Fibroblast of skin of right quadriceps (primary cell): ENCODE results near the gene GNA15.
"Not testable (repeated sequence)": the region's sequence is repeated elsewhere in the genome, so short reads cannot be mapped to it uniquely, and the experiment has no call there.

ENCODE experiments used
- DNase-seq: peaks from one replicate; pipeline ENCODE4 v3.0.0-alpha.2; 2013

Gene GNA15

DNA sequence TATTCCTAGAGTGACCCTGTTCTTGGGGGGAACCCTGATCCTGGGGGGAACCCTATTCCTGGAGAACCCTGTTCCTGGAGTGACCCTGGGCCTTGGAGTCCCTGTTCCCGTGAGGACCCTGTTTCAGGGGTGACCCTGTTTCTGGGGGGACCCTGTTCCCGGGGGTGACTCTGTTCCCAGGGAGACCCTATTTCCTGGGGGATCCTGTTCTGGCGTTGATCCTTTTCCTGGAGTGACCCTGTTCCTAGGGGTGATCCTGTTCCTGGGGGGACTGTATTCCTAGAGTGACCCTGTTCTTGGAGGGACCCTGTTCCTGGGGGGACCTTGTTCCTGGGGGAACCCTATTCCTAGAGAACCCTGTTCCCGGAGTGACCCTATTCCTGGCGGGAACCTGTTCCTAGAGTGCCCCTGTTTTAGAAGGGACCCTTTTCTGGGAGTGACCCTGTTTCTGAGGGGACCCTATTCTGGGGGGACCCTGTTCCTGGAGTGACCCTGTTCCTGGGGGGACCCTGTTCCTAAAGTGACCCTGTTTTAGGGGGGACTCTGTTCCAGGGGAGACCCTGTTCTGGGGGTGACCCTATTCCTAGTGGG is 15.0 kb downstream of the GNA15 start:
- no peak for DNase-seq

DNA sequence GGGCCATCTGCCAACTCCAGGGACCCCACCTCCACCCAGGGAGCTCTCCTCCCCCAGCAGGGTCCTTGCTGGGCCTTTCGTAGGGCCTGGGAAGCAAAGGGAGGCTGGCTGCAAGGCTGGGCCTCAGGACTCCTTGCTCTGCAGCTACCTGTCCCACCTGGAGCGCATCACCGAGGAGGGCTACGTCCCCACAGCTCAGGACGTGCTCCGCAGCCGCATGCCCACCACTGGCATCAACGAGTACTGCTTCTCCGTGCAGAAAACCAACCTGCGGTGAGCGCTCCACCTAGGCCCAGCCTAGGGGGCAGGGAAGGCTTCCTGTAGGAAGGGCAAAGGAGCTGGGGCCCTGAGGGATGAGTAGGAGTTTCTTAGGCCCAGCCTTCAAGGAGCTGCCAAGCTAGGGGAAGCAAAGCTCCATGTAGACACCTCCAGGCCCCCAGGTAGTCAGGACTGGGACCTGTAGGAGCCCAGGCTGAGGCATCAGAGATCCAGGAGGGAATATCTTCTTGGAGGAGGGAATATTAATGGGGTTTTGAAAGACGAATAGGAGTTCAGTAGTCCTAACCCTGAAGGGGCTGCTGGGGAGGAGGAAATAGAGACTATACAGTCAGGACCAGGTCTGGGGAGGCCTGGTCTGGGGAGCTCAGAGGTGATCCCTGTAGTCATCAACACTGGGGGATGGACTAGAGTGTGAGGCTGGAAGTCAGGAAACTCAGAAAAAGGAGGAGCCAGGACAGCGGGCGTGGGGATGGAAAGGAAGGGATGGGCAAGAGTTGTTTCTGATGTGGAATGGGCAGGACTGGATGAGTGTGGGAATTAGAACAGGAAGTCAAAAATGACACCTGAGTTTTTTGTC is 16.0 kb downstream of the GNA15 start:
- DNase-seq: no peak

DNA sequence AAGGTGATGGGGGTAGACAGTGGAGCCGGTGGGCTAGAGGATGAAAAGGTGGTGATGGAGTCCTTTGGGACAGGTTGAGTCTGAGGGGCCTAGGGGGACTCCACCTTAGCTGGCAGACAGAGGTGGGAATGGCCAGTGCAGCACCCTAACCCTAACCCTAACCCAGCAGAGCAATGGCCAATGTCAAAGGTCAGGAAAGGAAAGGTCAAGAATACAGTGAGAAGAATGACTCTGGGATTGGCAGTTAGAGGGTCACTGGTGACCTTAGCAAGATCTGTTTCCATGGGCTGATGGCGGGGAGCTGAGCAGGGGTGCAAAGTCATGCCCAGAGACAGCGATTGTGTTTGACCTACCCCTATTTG is 16.6 kb downstream of the GNA15 start:
- DNase-seq: no peak

DNA sequence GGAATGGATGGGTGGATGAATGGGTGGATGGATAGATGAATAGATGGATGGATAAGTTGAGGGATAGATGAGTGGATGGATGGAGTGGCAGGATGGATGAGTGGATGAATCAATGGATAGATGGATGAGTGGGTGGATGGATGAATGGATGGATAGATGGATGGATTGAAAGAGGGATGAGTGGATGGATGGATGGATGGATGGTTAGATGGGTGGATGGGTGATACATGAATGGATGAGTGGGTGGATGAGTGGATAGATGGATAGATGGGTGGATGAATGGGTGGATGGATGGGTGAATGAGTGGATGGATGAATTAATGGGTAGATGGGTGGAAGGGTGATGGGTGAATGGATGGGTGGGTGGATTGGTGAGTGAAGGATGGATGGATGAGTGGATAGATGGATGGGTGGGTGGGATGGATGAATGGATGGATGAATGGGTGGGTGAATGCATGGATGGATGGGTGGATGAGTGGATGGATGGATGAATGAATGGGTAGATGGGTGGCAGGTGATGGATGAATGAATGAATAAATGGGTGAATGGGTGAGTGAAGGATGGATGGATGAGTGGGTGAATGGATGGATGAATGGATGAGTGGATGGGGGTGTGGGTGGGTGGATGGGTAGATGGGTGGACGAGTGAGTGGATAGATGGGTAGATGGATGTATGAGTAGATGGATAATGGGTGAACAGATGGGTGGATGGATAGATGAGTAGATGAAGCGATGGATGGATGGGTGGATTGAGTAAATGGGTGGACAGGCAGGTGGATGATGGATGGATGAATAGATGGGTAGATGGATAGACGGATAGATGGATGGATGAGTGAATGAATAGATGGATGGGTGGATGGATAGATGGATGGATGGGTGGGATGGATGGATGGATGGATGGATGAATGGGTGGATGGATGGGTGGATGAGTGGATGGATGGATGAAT is 17.7 kb downstream of the GNA15 start:
- DNase-seq: no peak

DNA sequence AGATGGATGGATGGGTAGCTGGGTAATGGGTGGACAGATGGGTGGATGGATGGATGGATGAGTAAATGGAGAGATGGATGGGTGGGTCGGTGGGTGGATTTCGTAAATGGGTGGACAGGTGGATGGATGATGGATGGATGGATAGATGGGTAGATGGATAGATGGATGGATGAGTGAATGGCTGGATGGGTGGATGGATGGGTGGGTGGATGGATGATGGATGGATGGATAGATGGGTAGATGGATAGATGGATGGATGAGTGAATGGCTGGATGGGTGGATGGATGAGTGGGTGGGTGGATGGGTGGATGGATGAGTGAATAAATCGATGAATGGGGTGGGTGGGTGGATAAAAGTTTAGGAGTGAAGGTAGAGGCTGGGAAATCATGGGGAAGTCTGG is 18.6 kb downstream of the GNA15 start:
- not testable (repeated sequence) for DNase-seq

DNA sequence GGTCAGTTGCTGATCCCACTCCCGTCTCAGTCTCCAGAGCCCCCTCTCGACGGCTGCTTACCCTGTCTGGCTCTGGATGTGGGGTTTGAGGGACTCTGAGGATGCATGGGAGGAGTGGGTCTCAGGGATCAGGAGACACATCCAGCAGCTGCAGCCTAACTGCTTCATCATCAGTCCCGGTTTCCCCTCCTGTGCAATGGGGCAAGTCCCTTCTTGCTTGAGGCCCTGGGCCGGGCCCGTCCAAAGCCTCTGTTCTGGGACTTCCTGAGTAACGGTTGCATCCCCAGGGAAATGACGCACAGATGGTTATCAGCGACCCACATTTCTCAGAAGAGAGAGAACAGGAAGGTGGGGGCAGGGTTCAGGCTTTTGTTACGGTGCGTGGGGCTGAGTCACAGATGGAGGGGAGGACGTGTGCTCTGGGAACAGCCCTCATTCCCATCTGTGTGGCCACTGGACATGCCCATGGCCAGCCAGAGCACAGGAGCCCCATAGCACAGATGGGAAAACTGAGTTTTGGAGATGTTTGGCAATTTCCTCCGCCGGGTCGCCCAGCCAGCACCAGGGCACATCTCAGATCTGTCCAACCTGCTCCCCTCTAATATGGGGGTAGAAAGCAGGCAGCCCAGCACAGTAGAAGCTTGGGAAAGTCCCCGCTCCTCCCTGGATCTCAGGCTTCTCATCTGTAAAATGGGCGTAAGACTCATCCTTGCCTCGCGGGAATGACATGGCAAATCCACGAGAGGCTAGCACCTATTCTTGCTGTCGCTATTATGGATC is 19.3 kb downstream of the GNA15 start:
- DNase-seq: peak; percentile 100

DNA sequence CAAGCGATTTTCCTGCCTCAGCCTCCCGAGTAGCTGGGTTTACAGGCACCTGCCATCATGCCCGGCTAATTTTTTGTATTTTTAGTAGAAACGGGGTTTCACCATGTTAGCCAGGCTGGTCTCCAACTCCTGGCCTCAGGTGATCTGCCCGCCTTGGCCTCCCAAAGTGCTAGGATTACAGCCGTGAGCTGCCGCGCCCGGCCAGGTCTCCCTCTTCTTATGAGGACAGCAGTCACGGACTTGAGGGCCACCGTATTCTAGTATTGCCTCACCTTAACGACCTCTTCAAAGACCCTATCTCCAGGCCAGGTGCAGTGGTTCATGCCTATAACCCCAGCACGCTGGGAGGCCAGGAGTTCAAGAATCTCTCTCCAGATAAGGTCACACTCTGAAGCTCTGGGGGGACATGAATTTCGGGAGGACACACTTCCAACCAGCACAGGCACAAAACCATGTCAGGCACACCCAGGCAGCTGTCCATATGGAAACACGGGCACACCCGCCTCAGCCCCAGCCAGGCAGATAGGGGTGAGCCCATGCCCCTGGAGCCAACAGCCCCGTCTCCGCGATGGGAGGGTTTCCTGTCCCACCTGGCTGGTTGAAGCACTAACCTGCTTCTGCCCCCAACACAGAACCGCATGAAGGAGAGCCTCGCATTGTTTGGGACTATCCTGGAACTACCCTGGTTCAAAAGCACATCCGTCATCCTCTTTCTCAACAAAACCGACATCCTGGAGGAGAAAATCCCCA is 21.4 kb downstream of the GNA15 start:
- DNase-seq: no peak

DNA sequence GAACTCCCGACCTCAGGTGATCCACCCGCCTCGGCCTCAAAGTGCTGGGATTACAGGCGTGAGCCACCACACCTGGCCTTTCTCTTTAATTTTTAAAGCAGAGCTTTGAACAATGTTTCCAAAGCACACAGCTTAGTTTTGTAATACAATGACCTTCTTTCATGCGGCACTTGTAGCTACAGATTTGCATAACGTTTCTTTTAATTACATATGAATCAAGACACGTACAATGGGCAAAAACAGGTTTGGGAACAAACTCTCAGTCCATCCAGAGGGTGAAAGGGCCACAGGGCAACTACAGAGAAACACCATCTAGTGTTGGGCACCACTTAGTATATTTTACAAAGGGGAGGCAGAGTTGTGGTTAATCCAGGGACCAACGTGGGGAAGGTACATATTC is 23.7 kb downstream of the GNA15 start:
- DNase-seq: no peak

DNA sequence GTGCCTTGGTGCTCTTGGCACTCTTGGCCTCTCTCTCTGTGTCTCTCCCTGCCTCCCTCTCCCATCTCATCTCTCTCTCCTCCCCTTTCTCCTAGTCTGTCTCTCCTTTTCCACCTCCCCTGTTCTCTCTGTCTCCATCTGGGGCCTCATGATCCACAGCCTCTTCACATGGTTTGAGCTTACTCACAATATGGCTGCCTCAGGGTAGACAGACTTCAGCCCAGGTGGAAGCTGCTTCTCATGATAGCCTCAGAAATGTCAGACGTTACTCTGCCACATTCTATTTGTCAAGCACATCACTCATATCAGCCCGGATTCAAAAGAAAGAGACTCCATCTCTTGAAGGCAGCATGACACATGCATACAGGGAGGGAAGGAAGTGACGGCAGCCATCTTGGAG is 24.4 kb downstream of the GNA15 start:
- DNase-seq: no peak

DNA sequence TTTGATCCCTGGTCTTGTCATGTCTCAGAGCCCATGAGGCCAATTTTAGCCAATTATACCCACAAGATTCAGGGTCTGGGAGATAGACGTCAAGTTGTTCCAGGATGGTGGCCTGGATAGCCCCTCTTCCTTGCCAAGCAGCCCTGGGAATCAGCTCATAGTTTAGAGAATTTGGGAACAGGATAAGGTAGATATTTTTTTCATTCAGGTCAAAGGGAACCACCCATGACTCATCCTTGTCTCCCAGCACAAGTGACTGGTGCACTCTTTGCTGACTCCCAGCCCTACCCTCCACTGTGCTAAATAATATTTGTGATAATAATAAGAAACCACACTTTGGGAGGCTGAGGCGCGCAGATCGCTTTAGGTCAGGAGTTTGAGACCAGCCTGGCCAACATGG is 25.6 kb downstream of the GNA15 start:
- no peak for DNase-seq

DNA sequence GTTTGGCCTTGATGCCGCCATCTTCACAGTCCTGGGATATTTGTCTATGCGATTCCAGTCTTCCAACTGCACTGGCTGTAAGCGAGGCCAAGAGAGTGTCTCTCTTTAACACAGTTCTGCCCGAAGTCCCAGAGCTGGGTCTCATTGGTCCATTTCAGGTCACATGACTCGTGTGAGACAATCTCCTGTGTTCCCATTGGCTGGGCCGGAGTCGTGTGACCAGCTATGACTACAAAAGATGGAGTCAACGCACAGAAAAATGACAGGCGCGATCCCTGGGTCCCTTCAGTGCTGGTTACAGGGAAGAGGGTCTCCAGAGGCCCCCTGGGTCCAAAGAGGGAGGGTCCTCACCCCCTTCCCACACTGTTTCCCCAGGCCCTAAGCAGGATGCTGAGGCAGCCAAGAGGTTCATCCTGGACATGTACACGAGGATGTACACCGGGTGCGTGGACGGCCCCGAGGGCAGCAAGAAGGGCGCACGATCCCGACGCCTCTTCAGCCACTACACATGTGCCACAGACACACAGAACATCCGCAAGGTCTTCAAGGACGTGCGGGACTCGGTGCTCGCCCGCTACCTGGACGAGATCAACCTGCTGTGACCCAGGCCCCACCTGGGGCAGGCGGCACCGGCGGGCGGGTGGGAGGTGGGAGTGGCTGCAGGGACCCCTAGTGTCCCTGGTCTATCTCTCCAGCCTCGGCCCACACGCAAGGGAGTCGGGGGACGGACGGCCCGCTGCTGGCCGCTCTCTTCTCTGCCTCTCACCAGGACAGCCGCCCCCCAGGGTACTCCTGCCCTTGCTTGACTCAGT is 26.8 kb downstream of the GNA15 start:
- no peak for DNase-seq

DNA sequence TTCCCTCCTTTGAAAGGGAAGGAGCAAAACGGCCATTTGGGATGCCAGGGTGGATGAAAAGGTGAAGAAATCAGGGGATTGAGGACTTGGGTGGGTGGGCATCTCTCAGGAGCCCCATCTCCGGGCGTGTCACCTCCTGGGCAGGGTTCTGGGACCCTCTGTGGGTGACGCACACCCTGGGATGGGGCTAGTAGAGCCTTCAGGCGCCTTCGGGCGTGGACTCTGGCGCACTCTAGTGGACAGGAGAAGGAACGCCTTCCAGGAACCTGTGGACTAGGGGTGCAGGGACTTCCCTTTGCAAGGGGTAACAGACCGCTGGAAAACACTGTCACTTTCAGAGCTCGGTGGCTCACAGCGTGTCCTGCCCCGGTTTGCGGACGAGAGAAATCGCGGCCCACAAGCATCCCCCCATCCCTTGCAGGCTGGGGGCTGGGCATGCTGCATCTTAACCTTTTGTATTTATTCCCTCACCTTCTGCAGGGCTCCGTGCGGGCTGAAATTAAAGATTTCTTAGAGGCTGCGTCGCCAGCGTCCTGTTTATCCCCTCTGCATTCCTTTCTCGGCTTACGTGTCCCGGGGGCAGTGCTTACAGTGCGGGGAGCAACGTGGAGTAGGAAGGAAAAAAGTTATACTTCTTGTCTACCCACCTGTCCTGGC is 27.5 kb downstream of the GNA15 start:
- DNase-seq: peak; percentile 53

DNA sequence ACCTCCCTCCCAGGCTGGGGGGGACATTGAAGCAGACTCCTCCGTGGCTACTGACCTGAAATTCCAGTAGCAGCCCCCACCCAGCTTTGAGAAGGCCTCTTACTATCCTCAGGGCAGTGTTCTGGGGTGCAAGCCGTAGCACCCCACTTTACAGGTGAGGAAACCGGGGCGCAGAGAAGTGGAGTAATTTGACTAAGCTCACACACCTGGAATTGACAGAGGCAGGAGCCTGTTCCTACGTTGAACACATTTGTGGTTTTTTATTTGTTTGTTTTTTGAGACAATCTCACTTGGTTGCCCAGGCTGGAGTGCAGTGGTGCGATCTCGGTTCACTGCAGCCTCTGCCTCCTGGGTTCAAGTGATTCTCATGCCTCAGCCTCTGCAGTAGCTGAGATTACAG is 28.1 kb downstream of the GNA15 start:
- no peak for DNase-seq

DNA sequence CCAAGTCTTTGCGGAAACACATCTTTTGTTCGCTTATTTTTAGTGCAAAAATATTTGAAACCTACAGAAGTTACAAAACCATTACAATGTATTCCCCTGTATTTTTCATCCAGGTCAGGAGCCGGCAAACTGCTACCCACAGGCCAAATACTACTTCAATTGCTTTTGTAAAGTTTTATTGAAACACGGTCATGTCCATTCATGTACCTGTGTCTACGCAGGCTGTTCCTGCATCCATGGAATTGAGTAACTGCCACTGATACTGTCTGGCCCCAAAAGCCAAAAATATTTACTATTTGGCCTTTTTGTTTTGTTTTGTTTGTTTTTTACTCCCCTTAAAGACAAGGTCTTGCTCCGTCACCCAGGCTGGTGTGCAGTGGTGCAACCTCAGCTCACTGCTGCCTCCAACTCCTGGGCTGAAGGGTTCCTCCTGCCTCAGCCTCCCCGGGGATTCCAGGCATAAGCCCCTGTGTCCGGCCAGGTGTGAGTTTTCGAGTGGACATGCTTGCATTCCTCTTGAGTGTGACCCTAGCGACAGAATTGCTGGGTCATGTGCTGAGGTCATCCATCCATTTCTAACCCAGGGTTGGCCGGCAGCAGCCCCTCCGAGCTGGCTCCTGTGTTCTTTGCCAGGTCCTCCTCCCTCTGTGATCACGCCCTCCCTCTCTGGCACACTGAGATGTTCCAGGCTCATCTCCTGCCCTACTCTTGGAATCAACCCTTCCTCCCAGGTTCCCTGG is 31.9 kb downstream of the GNA15 start:
- DNase-seq: no peak

DNA sequence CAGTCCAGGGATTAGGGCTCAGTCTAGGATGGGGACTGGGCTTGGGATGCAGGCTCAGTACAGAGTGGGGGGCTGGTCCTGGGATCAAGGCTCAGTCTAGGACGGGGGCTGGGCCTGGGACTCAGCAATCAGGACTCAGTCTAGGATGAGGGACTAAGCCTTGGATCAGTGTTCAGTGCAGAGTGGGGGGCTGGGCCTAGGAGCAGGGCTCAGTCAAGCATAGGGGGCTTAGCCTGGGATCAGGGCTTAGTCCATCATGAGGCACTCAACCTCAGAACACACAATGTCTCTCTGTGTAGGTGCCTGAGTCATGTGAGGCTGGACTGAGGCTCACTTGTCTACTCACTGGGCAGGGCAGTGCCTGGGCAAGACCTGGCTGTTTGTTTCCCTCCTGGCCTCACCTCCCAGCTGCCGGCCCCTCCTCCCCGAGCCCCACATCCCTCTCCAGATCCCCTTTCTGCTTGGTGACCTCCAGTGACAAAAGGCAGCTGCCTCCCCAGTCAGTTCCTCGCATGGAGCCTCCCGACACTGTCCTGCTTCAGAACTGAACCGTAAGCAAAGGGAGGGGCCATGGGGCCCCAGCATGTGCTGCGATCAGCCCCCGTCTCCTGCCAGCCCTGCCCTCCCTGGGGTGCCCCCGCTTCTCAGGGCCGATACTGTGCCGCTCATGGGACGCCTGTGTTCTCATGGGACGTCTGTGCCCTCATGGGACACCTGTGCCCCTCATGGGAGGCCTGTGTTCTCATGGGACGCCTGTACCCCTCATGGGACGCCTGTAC is 36.2 kb downstream of the GNA15 start:
- DNase-seq: no peak

DNA sequence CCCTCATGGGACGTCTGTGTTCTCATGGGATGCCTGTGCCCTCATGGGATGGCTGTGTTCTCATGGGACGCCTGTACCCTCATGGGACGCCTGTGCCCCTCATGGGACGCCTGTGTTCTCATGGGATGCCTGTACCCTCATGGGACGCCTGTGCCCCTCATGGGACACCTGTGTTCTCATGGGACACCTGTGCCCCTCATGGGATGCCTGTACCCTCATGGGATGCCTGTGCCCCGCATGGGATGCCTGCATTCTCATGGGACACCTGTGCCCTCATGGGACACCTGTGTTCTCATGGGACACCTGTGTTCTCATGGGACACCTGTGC is 36.8 kb downstream of the GNA15 start:
- DNase-seq: not testable (repeated sequence)

DNA sequence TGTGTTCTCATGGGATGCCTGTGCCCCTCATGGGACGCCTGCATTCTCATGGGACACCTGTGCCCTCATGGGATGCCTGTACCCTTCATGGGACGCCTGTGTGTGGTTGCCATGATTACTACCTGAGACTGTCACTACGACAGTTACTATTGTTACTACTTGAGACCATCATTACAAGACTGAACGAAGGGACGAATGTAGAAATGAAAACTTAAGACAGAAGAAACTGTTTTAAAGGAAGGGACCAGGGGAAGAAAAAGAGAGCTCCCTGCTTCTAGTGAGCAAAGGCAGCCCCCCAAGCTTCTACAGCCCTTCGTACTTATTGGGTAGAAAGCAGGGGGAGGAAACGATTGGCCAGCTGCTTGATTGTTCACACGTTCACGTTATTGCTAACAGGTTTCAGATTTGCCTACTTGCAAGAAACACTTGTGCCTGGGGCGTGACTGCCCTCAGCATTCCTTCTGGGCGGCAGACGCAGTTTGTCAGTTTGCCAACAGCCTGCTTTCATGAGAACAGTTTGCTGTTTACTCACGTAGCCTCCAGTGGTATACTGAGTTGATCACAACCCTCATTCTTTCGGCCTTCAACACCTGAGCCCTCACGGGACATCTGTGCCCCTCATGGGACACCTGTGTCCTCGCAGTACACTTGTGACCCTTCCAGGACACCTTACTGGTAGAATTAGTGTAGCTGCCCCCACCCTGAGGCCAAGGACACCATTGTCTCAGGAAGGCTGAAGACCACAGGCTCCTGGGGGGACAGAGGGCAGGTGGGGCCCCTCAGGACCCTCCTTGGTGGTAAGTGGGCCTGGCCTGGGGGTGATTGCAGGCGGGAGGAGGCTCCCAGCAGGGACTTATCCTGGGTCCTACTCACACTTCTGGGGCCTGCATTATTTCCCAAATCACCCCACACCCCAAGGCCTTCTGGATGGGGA is 40.2 kb downstream of the GNA15 start:
- DNase-seq: peak; percentile 65
